Tibial nerve (tissue), 4 donors: ENCODE measurements around the gene E2F6.

Experiments used
- CTCF ChIP-seq, 5 experiments: fragments of 200-600 bp in 3 of 5; fragments of 450-650 bp in 2 of 5; sonication (generic) in 3 of 5; IDR thresholded peaks; one replicate each; pipeline ENCODE4 v1.5.1; 2016 to 2019; ENCODE audit warnings: antibody characterized with exemption in 5 of 5, mild to moderate bottlenecking in 3 of 5, moderate library complexity in 2 of 5
- EP300 ChIP-seq, 2 donors: sonication (generic); formaldehyde crosslinking; IDR thresholded peaks; one replicate each; pipeline ENCODE4 v1.6.1; 2017; ENCODE audit warnings: antibody characterized with exemption in 2 of 2, mild to moderate bottlenecking in 1 of 2
- POLR2A ChIP-seq, 2 donors: fragments of 450-650 bp; IDR thresholded peaks; one replicate each; pipeline ENCODE4 v1.6.1; 2017; ENCODE audit warnings: antibody characterized with exemption in 2 of 2, mild to moderate bottlenecking in 2 of 2, moderate library complexity in 2 of 2

- TF ChIP-seq CTCF (IDR thresholded peaks at IDR 0.05) (no peak), POLR2A (IDR thresholded peaks at IDR 0.05) (no peak), EP300 (IDR thresholded peaks at IDR 0.05) (no peak)
These were observed 44.0 kb downstream of the E2F6 start for GRCh38 chr2:11421863-11422490.
